ENCODE data around the gene MED20. TPM values are rescaled to one million over a fixed set of nuclear protein-coding genes. Genes with fewer than 3 reads are reported as not detected.
A peak's percentile ranks its signal among the peaks of the same experiment; 100 is the strongest.

MED20 gene
- polyA plus RNA-seq, 1 of the 3 experiments (the other 2 are of a cell fraction), result 25.1 TPM

DNA sequence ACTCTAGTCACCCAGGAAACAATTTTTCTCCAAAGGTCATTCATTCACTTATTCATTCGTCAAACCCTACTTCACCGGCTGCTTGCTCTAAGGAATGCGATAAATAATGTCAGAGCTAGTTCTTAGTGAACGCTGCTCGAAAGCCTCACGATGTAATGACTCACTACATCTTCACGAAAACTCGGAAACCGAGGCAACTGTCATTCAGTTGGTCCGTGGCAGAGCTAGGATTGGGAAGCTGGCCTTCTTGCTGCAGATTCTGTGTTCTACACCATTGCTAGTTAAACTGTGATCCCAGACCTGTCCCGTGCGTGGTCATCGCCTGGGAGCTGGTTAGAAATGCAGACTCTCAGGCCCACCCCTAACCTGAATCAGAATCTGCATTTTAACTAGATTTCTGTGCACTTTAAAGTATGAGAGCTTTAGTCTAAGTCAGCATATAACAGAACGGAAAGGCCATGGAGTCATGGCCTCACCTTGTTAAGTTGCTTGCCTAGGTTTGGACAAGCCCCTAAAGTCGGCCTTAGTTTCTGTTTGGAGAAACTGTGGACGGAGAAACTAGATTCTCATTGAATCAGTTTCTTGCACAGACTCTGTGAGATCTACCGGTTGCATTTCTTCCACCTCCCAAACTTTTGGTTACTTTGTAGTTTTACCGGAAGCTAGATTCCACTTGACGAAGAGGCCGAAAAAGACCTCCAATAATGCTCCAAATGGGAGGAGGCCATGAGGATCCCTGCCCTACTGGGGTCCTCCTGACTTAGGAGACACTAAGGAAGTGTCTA lies 21.3 kb upstream of the MED20 start:
- TF ChIP-seq MXI1 (IDR thresholded peaks at IDR 0.05; ENCODE audit: low read depth, low read length) (no peak), TCF12 (IDR thresholded peaks at IDR 0.05) (no peak), FOSL2 (IDR thresholded peaks at IDR 0.05; ENCODE audit: borderline replicate concordance, low read depth) (0 out of 2 replicates have a peak, but pooled peaks have one; percentile 45), GATA2 (CRISPR knock-in tag; IDR thresholded peaks at IDR 0.05) (no peak), JUND (IDR thresholded peaks at IDR 0.05) (peak; percentile 16; the same call in 1 of the 2 replicates), MEF2A (IDR thresholded peaks at IDR 0.05; ENCODE audit: borderline replicate concordance, low read depth) (no peak)
- TF ChIP-seq, protein P1, sequence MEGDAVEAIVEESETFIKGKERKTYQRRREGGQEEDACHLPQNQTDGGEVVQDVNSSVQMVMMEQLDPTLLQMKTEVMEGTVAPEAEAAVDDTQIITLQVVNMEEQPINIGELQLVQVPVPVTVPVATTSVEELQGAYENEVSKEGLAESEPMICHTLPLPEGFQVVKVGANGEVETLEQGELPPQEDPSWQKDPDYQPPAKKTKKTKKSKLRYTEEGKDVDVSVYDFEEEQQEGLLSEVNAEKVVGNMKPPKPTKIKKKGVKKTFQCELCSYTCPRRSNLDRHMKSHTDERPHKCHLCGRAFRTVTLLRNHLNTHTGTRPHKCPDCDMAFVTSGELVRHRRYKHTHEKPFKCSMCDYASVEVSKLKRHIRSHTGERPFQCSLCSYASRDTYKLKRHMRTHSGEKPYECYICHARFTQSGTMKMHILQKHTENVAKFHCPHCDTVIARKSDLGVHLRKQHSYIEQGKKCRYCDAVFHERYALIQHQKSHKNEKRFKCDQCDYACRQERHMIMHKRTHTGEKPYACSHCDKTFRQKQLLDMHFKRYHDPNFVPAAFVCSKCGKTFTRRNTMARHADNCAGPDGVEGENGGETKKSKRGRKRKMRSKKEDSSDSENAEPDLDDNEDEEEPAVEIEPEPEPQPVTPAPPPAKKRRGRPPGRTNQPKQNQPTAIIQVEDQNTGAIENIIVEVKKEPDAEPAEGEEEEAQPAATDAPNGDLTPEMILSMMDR (IDR thresholded peaks at IDR 0.05), result no peak
- TF ChIP-seq, protein P2, sequence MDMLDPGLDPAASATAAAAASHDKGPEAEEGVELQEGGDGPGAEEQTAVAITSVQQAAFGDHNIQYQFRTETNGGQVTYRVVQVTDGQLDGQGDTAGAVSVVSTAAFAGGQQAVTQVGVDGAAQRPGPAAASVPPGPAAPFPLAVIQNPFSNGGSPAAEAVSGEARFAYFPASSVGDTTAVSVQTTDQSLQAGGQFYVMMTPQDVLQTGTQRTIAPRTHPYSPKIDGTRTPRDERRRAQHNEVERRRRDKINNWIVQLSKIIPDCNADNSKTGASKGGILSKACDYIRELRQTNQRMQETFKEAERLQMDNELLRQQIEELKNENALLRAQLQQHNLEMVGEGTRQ (IDR thresholded peaks at IDR 0.05; ENCODE audit: borderline replicate concordance, low read depth, low read length), result no peak
- TF ChIP-seq, protein P3, sequence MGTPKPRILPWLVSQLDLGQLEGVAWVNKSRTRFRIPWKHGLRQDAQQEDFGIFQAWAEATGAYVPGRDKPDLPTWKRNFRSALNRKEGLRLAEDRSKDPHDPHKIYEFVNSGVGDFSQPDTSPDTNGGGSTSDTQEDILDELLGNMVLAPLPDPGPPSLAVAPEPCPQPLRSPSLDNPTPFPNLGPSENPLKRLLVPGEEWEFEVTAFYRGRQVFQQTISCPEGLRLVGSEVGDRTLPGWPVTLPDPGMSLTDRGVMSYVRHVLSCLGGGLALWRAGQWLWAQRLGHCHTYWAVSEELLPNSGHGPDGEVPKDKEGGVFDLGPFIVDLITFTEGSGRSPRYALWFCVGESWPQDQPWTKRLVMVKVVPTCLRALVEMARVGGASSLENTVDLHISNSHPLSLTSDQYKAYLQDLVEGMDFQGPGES (IDR thresholded peaks at IDR 0.05; ENCODE audit: low read depth, low read length), result no peak
- TF ChIP-seq, protein P4, sequence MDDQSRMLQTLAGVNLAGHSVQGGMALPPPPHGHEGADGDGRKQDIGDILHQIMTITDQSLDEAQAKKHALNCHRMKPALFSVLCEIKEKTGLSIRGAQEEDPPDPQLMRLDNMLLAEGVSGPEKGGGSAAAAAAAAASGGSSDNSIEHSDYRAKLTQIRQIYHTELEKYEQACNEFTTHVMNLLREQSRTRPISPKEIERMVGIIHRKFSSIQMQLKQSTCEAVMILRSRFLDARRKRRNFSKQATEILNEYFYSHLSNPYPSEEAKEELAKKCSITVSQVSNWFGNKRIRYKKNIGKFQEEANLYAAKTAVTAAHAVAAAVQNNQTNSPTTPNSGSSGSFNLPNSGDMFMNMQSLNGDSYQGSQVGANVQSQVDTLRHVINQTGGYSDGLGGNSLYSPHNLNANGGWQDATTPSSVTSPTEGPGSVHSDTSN (IDR thresholded peaks at IDR 0.05), result no peak
- Histone ChIP-seq H2AFZ (ENCODE audit: low read depth) (peak overlapping the region; percentile 54), H3K4me1 (ENCODE audit: control insufficient read depth in 1 of 2, insufficient read depth in 2 of 2, low read depth in 1 of 2, low read length in 1 of 2) (peaks cover 15 to 23% of the 10 kb centered on the region in 2 experiments; a peak in 3 of 4 replicates), H4K20me1 (ENCODE audit: insufficient read depth) (no peaks in the 10 kb centered on the region), H3K36me3 (replicated peaks in 1 of 2; ENCODE audit: control insufficient read depth in 1 of 2, insufficient read depth in 2 of 2, low read length in 1 of 2) (no peaks in the 10 kb centered on the region), H3F3A (replicated peaks; ENCODE audit: insufficient read depth) (peaks cover 19% of the 10 kb centered on the region), H3K4me2 (peak overlapping the region; percentile 65), H3K9ac (peak overlapping the region; percentile 21), H3K4me3 (ENCODE audit: low read depth in 2 of 2, low read length in 1 of 2) (peak overlapping the region; percentile 49 to 92), H3K27me3 (ENCODE audit: insufficient read depth) (no peaks in the 10 kb centered on the region), H3K79me2 (ENCODE audit: insufficient read depth) (peaks cover 41% of the 10 kb centered on the region), H3K27ac (ENCODE audit: low read depth in 2 of 2, low read length in 1 of 2) (peak overlapping the region; percentile 69 to 78), H3K9me2 (no peaks in the 10 kb centered on the region), H3K9me3 (no peaks in the 10 kb centered on the region)
- no peak for DNase-seq
- CTCF ChIA-PET, result interaction anchor here (0.5 to 10.3 kb wide), 6 partner anchors 21 to 490 kb away, joined by 3 to 96 read pairs (median 6); partner anchors contain the start of genes BYSL, MED20 and TOMM6
- 48% methylated on average over 20 of the region's 20 CpGs for WGBS (ENCODE audit: low lambda C conversion rate)
- POLR2A ChIA-PET, result interaction anchor here (0.6 kb wide), 1 partner anchor 275 kb away, joined by 3 read pairs; no protein-coding TSS in a partner anchor

Data from SK-N-SH (cell line).